ENCODE results near the gene INTS14.

GRCh38 chr15:65540314-65540713, 70.6 kb downstream of the INTS14 start:
- TF ChIP-seq, protein P1, sequence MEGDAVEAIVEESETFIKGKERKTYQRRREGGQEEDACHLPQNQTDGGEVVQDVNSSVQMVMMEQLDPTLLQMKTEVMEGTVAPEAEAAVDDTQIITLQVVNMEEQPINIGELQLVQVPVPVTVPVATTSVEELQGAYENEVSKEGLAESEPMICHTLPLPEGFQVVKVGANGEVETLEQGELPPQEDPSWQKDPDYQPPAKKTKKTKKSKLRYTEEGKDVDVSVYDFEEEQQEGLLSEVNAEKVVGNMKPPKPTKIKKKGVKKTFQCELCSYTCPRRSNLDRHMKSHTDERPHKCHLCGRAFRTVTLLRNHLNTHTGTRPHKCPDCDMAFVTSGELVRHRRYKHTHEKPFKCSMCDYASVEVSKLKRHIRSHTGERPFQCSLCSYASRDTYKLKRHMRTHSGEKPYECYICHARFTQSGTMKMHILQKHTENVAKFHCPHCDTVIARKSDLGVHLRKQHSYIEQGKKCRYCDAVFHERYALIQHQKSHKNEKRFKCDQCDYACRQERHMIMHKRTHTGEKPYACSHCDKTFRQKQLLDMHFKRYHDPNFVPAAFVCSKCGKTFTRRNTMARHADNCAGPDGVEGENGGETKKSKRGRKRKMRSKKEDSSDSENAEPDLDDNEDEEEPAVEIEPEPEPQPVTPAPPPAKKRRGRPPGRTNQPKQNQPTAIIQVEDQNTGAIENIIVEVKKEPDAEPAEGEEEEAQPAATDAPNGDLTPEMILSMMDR (IDR thresholded peaks at IDR 0.05; ENCODE audit: low read depth, low read length, missing input control) = no peak
- TF ChIP-seq, protein P2, sequence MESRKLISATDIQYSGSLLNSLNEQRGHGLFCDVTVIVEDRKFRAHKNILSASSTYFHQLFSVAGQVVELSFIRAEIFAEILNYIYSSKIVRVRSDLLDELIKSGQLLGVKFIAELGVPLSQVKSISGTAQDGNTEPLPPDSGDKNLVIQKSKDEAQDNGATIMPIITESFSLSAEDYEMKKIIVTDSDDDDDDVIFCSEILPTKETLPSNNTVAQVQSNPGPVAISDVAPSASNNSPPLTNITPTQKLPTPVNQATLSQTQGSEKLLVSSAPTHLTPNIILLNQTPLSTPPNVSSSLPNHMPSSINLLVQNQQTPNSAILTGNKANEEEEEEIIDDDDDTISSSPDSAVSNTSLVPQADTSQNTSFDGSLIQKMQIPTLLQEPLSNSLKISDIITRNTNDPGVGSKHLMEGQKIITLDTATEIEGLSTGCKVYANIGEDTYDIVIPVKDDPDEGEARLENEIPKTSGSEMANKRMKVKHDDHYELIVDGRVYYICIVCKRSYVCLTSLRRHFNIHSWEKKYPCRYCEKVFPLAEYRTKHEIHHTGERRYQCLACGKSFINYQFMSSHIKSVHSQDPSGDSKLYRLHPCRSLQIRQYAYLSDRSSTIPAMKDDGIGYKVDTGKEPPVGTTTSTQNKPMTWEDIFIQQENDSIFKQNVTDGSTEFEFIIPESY (IDR thresholded peaks at IDR 0.05) = no peak
- no peak for TF ChIP-seq ATF3 (IDR thresholded peaks at IDR 0.05)

Data from liver (tissue), 3 donors.